ENCODE results near the gene NHS. TPM values are rescaled to one million over a fixed set of nuclear protein-coding genes. Genes with fewer than 3 reads are reported as not detected.

NHS gene
- total RNA-seq, 1 donor from 2014 or later, result 20.2 TPM

- intact Hi-C loops (cut with DNase I), result no loop called here
- no peak for ATAC-seq
Observed at GRCh38 chrX:17403189-17403691, 28.2 kb downstream of the NHS start.

GRCh38 chrX:17403972-17404371 is 29.0 kb downstream of the NHS start:
- intact Hi-C loops (cut with DNase I), result no loop called here
- no peak for ATAC-seq
- DNase-seq (ENCODE audit: low spot score), result no peak

More at GRCh38 chrX:17403189-17403691, 28.2 kb downstream of the NHS start:
- DNase-seq (ENCODE audit: low spot score), result no peak

GRCh38 chrX:17405225-17405969 is 30.4 kb downstream of the NHS start:
- DNase-seq (ENCODE audit: low spot score) (no peak), ATAC-seq (no peak)
- intact Hi-C loops (cut with DNase I), result no loop called here

GRCh38 chrX:17409566-17410290 is 34.7 kb downstream of the NHS start:
- intact Hi-C loops (cut with DNase I), result no loop called here
- DNase-seq (ENCODE audit: low spot score) (no peak), ATAC-seq (no peak)

GRCh38 chrX:17410651-17411050 is 35.7 kb downstream of the NHS start:
- intact Hi-C loops (cut with DNase I), result no loop called here
- DNase-seq (ENCODE audit: low spot score), result no peak
- ATAC-seq, result no peak

GRCh38 chrX:17411205-17411604 is 36.2 kb downstream of the NHS start:
- ATAC-seq (no peak), DNase-seq (ENCODE audit: low spot score) (no peak)
- intact Hi-C loops (cut with DNase I), result no loop called here

GRCh38 chrX:17412692-17413091 is 37.7 kb downstream of the NHS start:
- no peak for ATAC-seq
- intact Hi-C loops (cut with DNase I), result no loop called here
- DNase-seq (ENCODE audit: low spot score), result no peak

- intact Hi-C loops (cut with DNase I), result no loop called here
- no peak for DNase-seq (ENCODE audit: low spot score)
- ATAC-seq, result no peak
Observed at GRCh38 chrX:17413228-17413627, 38.2 kb downstream of the NHS start.

- DNase-seq (ENCODE audit: low spot score) (no peak), ATAC-seq (peak; percentile 58)
- intact Hi-C loops (cut with DNase I), result no loop called here
Observed at GRCh38 chrX:17414027-17414658, 39.1 kb downstream of the NHS start.

GRCh38 chrX:17414839-17415238 is 39.8 kb downstream of the NHS start:
- ATAC-seq (peak; percentile 76), DNase-seq (ENCODE audit: low spot score) (peak; percentile 57)
- intact Hi-C loops (cut with DNase I), result no loop called here

- ATAC-seq, result no peak
- intact Hi-C loops (cut with DNase I), result no loop called here
- DNase-seq (ENCODE audit: low spot score), result no peak
Observed at GRCh38 chrX:17415242-17415810, 40.3 kb downstream of the NHS start.

- DNase-seq (ENCODE audit: low spot score) (no peak), ATAC-seq (no peak)
- intact Hi-C loops (cut with DNase I), result no loop called here
Observed at GRCh38 chrX:17417372-17417771, 42.4 kb downstream of the NHS start.

- ATAC-seq, result peak; percentile 52
Observed at GRCh38 chrX:17425136-17425535, 50.1 kb downstream of the NHS start.

GRCh38 chrX:17425551-17425950 is 50.6 kb downstream of the NHS start:
- no peak for DNase-seq (ENCODE audit: low spot score)
- intact Hi-C loops (cut with DNase I), result no loop called here
- peak; percentile 20 for ATAC-seq

More at GRCh38 chrX:17425136-17425535, 50.1 kb downstream of the NHS start:
- DNase-seq (ENCODE audit: low spot score), result no peak
- intact Hi-C loops (cut with DNase I), result no loop called here

- DNase-seq (ENCODE audit: low spot score) (no peak), ATAC-seq (no peak)
- intact Hi-C loops (cut with DNase I), result no loop called here
Observed at GRCh38 chrX:17431171-17431570, 56.2 kb downstream of the NHS start.

GRCh38 chrX:17432158-17432557 is 57.2 kb downstream of the NHS start:
- ATAC-seq (no peak), DNase-seq (ENCODE audit: low spot score) (no peak)
- intact Hi-C loops (cut with DNase I), result no loop called here

GRCh38 chrX:17433965-17434364 is 59.0 kb downstream of the NHS start:
- DNase-seq (ENCODE audit: low spot score) (no peak), ATAC-seq (no peak)
- intact Hi-C loops (cut with DNase I), result no loop called here

GRCh38 chrX:17435476-17435875 is 60.5 kb downstream of the NHS start:
- DNase-seq (ENCODE audit: low spot score), result no peak
- intact Hi-C loops (cut with DNase I), result no loop called here
- ATAC-seq, result peak; percentile 48

- DNase-seq (ENCODE audit: low spot score) (no peak), ATAC-seq (no peak)
- intact Hi-C loops (cut with DNase I), result no loop called here
Observed at GRCh38 chrX:17438221-17438620, 63.2 kb downstream of the NHS start.

GRCh38 chrX:17440258-17440657 is 65.3 kb downstream of the NHS start:
- DNase-seq (ENCODE audit: low spot score) (no peak), ATAC-seq (no peak)
- intact Hi-C loops (cut with DNase I), result no loop called here

Measured in sciatic nerve (tissue), 2 donors.